Activated CD4-positive, CD25-positive, alpha-beta regulatory T cell treated with anti-CD3 and anti-CD28 coated beads, Interleukin-2, amount 50 U/mL, for 24 hours (primary cell): ENCODE results near the gene SLAMF8.

Experiments
- ATAC-seq, 2 donors: fragments of 150-1000 bp; cut with Tn5 transposase; one replicate each; pipeline ENCODE4 v1.10.0; 2021; ENCODE audit warnings: mild to moderate bottlenecking in 1 of 2, moderate library complexity in 1 of 2

SLAMF8 gene

DNA sequence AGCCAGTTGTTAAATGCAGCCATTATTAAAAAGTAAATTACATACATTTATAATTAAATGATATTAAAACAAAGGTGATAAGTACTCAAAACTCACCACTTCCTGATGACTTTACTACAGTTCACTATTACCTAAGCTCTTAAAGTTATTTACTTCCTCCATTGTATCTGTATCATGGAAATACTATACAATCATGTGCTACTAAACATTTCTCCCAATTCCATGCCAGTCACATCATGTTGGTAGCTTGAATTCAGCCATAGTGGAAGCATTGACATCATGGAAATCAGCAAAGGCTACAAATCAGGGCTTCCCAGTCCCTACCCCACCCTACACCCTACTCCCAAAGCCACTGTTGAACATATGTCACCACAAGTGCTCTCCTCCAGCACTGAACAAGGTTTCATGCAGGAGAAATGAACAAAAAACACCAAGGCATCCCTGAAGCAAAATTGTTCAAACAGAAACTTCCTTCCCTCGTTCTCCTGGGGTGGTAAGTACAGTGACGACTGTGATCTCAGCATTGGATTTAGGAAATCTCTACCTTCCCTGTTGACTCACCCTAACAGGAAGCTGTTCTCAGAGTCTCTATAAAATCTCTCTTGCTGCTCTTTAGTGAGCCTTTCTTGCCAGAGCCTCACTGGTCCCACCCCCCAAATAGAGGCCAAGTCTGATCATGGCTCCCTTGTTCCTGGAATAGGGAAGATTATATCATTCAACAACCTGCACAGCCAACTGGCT is 23.1 kb downstream of the SLAMF8 start:
- ATAC-seq, result no peak

DNA sequence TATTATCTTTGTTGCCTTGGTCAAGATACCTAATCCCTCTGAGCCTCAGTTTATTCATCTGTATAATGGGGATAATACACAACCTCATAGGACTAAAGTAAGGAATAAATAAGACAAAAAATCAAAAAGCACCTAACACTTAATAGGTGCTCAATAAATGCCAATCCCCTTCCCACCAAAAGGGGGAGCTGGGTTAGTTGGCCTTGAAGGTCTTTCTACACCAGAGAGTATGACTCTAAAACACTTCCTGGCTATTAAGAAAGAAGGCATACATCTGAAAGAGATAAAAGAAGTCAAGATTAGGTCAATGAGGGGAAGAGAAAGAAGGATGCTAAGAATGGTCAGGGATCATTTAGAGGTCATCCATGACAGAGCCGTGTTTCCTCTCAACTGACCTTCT is 24.7 kb downstream of the SLAMF8 start:
- no peak for ATAC-seq

DNA sequence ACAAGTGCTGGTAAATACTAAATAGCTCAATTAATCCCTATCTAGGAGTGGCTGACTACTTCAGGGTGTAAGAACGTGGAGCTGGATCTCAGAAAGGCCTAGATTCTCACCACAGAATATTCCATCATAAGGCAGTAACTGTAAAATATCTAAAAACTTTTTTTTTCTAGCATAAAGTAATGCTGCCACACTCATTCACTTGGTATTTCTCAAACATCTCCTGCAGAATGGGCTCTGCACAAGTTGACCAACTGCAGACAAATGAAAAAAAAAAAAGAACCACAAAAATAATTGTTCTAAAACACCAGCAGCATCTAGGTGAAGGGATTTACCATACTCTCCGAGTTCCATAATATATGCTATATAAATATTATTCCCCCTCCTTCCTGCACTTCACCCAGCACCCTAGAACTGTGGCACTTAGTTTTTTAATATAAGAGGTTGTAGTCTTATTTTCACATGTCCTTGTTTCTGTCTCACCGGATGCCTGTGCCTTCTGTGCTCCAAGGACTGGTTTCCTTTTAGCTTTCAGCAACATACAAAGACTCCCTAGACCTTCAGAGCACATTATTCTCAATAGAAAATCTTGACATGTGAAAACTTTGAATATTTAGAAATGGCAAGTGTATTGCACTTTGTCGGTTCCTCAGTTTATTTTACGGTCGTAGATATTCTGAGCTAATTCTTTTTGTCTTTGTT is 26.9 kb downstream of the SLAMF8 start:
- no peak for ATAC-seq

DNA sequence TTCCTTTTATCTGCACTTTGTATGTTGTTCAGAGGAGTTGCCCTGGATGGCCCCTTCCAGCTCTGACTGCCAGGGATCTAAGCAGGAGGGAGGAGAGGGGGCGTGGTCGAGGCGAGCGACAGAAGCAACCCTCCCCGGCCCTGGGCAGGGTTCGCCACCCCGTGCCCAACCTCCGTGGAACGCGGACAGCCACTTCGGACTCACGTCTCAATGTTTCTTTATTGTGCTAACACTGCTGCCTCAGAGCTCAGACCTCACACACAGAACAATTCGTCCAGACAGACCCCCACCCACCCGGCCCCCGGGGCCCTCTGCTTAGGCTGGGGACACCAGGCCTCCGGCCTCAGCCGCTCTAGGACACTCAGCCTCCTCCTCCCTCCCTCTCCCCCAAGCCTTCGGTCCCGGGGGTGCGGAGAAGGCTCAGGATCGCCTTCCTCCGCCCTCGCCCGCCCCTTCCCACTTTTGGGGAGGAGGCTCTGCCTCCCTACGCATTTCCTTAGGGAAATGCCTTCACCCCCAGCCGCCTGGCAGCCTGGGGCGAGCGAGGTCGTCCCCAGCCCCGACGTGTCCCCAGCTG is 27.5 kb downstream of the SLAMF8 start:
- peak; percentile 5 to 12 for ATAC-seq

DNA sequence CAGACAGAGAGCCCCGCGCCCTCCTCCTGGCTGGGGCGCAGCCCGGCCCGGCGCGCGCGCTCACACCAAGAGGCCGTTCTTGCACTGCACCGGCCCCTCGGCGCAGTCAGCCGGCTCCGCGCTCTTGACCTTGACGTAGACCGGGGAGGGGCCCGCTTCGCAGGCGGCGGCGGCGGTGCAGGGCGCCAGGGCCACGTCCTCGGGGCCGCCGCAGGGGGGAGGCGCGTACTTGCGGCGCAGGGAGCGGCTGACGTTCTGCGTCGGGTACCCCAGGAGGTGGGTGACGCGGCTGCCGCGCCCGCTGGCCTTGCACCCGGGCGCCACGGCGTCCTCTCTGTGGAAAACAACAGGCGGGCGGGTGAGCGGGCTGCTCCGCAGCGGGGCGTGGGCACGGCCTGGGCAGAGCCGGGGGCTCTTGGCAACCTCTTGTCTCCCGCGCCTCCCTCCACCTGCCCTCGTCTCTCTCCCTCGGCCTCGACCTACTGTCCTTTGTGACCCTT is 28.1 kb downstream of the SLAMF8 start:
- peak; percentile 94 for ATAC-seq

DNA sequence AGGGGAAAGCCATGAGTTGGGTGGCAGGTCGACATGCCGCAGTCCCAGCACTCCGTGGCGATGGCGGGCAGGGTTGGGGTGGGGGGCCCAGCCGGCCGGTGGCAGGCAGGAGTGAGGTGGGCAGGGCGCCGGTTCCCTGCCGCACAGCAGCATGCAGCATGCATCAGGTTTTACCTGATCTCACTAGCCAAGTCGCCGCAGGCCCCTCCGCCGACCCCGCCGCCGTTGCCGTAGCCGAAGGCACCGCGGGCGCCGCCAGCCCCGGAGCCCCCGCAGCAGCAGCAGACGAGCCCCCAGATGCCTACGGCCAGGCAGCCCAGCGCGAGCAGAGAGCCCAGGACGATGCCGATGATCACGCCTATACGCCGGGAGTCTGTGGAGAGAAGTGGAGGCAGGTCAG is 29.0 kb downstream of the SLAMF8 start:
- no peak for ATAC-seq

DNA sequence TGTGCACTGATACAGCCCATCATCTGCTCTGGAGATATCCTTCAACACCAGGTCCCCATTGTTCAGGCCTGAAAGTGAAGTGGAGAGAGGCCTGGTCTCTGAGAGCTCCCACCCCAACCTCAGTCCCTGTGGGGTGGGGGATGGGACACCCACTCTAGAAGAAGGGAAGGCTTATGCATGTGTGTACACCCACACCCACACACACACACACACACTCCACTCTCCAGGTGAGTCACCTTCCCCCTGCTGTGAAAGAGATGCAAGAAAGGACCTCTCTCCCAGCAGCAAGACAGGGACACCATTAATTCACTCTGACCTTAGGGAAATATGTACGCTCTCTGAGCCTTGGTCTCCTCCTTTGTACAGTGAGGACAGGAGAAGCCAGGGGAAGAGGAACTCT is 29.9 kb downstream of the SLAMF8 start:
- no peak for ATAC-seq

DNA sequence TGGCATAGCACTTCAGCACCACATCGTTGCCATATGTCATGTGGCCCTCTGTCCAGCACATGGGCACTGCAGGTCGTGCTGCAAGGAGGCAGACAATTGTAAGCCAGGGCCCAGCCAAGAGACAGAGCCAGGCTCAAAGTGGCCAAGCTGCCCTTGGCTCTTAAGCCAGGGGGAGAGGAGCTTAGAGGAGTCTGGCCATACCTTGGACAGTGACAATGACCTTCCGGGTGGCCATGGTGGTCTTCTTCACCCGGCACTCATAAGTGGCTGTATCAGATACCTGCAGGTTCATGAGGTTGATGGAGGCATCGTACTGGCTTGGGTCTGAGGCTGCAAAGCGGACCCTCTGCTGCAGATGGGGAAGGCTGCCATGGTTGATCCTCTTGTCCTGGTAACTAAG is 31.2 kb downstream of the SLAMF8 start:
- ATAC-seq, result no peak

DNA sequence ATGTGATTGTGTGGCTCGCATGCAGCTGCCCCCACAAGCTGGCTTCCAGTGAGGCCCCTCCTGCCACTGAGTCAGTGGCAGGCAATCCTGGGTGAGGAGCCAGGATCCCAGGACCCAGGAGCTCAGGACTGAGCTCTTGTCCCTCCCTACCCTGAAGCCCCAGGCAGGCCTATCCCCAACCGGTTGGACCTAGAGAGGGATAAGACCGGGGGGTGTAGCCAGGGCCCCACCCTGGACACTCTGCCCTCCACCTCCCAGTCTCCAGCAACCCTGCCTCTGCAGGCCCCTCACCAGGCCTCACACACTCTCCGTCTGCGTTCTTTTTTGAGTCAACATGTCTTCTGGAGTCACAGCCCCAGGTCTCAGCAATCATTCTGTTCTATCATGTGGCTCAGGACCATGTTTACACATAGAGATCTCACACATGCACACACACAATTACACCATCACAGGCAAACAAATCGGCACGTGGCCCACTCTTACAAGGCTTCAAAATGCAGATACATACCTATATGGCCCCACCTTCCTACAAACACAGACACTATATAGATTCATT is 33.2 kb downstream of the SLAMF8 start:
- ATAC-seq, result no peak

DNA sequence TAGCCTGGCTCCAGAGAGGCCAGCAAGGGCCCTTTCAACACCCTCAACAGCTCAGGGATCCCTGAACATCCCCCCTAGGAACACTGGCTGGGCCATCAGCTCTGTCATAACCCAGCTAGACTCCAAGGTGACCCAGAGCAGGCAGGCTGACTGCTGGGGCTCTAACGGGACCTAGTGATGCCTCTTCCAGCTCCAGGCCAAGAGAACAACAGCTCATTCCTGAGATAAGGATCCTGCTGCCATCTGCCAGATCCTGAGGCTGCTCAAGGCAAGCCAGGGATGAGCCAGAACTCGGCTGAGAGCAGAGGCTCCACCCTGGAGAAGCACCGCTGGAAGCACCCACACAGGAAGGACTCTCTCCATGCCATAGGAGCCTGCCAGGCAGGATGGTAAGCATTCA is 33.8 kb downstream of the SLAMF8 start:
- ATAC-seq, result no peak

DNA sequence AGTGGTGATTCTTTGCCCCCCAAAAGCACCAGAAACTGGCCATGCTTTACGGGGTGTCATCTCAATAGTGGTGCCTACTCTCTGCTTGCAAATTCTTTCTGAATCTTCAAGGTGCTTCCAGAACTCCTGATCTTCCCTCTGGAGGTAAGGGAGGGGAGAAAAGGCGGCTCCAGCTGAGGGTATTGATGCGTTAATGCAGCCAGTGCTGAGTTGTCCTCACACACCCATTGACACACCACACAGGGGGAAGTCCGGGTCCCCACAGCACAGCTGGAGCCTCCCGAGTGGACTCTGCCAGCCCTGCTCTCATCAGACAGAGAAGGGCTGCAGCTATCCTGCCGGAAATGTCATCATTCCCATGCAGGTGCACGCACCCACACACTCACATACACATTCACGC is 34.5 kb downstream of the SLAMF8 start:
- no peak for ATAC-seq

DNA sequence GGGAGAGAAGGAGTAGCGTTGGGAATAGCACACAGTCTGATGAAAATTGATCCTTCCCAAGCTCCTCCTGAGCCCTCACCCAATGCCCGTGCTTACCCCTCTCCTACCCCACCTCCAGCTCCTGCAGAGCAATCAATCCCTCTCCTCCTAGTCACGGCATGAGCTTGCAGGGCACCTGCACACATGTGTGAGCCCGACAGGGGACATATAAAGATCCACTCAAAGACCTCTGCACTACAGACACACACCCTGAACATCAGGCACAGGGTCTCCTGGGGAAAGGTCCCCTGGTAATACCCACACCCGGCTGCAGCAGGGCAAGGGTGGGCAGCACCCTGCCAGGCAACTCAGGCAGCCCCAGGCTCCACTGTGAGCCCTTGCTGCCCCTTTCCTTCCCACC is 35.4 kb downstream of the SLAMF8 start:
- ATAC-seq, result no peak

DNA sequence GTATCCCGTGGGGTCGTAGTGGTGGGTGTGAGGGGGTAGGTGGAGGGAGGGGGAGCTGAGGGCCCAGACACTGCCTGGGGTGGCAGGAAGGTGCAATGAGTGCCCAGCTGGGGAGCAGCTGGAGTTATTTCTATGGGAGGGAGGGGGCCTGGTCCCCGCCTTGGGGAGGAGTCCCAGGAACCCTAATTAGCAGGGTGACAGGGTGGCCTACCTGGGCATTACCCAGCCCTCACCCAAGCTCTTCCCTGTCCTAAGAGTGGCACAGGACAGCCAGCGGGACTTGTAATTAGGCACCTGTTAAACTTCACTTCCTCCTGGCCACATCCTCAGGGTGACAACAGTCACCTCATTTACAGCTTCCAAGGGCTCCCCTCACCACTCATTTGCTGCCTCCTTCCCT is 35.9 kb downstream of the SLAMF8 start, which contains the start of gene VSIG8:
VSIG8 (minus strand) TSS at position 101 of the 400 bp plus-strand sequence. CDS start 136 bp downstream, outside the sequence.
- ATAC-seq, result no peak

DNA sequence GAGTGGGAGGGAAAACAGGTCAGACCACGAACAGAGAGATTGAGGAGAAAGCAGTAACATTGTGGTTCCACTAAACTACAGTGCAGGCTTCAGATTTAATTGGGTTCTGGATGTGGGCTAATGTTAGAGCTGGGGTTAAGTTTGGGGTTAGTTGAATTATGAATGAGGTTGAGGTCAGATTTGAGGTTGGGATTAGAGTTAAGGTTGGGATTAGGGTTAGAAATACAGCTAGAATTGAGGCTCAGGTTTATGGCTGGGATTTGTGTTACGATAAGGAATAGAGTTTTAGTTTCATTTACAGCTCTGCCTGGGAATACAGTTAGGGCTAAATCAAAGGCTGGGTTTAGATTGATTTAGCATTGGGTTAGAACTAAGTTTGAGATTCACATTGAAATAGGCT is 37.6 kb downstream of the SLAMF8 start:
- no peak for ATAC-seq

DNA sequence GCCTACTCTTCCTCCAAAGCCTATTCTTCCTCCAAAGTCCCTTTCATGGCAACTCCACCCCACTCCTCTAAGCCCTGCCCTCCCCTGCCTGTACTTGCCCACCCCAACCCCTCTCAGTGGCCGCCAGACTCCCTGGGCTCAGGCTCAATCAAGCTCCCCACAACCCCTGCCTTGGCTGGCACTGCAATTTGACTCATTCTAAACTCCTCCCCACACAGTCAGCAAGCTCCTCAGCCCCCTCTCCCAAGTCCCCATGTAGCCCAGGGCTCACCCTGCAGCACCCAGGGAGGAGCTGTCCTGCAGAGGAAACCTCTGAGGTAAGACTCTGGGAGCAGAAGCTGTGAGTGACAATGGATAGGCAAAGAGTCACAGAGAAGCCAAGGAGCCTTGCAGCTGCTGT is 39.4 kb downstream of the SLAMF8 start:
- ATAC-seq, result no peak

DNA sequence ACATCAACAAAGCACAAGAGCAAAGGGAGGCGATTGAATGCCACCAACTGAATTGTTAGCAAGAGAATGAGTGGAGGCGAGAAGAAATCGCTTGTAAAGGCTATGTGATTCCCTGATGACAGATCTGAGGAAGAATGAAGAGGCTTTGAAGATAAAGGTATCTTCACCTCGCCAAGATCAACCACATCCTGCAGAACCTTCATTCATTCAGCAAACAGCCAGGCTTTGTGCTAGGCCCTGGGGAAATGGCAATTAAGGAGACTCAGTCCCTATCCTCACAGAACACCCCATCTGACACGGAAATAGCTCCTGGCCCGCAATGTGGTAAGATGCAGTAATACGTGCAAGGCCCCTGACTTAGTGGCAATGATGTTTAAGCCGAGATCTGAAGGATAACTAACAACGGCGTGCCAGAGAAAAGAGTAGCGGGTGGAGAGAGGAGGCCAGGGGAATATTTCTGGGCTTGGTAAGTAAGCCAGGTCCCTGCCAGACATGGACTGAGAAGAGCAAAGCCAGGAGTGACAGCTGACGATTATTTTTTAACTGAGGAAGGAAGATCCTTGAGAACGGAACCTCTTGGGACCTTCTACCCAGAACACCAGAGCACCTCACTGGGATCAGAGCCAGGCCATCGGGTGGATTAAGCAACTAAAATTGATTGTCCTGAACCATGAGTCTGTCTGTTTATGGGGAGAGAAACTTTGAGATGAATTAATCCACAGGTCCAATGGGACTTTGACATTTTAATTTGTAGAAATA is 40.4 kb downstream of the SLAMF8 start:
- ATAC-seq, result no peak

DNA sequence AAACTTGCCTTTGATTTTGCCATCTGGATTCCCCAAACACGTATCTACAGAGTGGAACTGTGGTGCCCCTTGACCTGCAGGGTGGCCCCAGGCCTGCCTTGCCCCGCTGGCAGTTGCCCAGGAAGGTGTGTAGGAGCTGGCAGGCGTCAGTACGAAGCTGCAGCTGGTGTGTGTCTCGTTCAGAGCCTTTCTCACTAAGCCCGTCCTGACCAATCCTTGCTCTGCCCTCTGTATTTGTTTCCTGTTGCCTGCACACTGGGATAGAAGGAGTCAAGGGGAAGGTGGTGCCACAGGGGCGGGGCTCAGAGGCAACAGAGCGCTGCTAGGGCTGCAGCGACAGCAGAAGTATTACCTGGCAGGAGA is 41.0 kb downstream of the SLAMF8 start:
- ATAC-seq, result no peak

DNA sequence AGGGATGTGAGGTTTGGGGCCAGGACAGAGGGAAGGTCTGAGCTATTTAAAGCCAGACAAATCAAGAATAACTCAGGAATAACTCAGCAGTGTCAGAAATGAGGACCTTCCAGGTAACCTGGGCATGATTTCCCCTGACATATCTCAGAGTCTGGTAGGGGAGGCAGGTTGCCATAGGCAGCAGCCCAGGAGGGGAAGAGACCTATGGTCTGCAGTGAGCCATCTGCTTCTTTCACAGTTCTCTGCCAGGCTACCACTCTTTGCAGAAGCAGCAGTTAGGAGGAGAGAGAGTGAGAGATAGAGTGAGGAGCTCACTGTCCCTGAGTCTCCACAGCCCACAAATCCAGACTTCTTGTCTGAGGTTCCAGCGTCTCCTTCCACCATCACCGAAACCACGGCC is 42.1 kb downstream of the SLAMF8 start:
- no peak for ATAC-seq

DNA sequence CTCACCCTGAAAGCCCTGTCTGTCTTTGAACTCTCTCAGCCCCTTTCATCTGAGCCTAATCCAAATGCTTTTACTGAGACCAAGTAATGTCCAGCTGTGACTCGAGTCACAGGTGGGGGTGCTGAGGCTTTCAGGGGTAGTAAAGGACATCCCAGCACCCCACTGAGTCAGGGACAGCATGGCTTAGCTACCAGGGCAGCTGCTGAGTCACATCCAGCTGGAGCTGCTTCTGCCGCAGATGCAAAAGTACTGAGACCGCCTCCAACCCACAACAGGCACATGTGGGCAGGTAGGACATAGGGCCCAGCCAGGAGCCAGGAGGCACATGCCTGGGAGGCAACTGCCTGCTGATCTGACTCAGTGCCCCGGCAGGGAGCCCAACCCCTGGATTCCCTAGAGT is 42.5 kb downstream of the SLAMF8 start:
- no peak for ATAC-seq

DNA sequence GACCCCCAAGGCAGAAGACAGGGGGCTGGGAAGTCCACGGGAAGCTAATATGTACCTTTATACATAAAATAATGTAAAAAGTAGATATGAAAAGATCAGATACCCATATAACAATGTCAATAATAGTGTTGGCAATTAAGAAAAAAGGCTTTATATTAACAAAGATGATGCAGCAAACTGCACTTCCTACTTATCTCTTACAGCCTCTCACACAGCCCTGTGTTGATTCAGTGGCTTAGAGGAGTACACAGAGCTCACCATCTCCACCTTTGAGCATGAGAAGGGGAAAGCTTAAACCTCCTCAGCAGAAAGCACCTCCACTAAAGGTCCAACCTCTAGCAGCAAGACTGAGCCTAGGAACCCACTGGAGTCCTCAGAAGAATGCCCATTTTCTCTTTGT is 42.9 kb downstream of the SLAMF8 start:
- no peak for ATAC-seq

DNA sequence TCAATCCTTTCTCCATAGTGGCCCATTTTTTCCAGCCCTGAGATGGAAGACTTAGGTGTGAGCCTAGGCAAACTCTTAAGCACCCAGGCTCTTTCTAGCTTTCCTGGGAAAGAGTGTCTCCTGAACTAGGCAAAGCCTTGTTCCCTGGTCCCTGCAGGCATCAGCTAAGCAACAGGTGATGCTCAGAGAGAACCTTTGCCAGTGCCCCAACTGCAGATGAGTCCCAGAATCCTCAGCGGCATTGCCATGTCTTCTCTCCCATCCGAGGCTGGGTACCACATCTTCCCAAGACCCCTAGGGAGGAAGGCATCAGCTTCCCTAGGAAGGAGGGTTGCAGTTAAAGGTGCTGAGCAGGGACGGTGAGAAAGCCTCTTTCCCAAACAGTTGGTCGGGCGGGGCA is 44.0 kb downstream of the SLAMF8 start:
- ATAC-seq, result no peak

DNA sequence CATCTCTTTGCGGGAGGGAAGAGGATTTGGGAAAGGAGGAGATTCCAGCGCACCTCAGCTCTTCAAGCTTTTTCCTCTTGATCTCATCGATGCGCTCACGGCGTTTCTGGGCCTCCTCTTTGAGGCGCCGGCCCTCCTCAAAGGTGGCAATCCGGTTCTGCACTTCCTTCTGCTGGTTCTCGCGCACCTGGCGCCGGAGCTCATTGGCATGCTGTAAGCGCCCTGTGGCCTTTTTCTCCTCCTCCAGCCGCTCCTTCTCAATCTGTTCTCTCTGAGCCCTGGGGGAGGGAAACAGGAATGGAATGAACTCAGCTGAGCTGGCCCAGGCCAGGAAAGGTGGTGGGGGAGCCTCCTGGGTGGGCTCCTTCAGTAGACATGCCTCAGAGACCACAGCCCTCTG is 46.2 kb downstream of the SLAMF8 start:
- ATAC-seq, result no peak

DNA sequence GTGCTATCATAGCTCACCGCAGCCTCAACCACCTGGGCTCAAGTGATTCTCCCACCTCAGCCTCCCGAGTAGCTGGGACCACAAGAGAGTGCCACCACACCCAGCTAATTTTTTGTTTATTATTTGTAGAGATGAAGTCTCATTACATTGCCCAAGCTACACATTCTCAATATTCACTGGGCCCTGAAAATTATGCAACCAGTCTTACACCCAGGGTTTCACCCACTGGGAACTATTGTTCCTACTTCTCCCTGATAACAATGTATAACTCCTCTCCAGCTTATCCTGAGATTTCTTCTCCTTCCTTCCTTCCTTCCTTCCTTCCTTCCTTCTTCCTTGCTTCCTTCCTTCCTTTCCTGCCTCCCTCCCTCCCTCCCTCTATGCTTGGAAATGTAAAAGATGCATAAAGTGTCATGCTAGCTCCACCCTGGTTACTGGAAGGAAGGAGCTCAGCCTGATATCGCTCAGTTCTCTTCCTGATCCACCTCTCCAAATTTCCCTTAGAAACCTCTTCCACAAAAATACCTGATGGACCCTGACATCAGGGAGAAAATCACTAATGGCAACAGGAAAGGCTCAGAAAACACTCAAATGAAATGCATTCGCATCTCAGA is 47.0 kb downstream of the SLAMF8 start:
- ATAC-seq, result no peak
